ENCODE measurements around the gene JUND.

JUND gene

DNA sequence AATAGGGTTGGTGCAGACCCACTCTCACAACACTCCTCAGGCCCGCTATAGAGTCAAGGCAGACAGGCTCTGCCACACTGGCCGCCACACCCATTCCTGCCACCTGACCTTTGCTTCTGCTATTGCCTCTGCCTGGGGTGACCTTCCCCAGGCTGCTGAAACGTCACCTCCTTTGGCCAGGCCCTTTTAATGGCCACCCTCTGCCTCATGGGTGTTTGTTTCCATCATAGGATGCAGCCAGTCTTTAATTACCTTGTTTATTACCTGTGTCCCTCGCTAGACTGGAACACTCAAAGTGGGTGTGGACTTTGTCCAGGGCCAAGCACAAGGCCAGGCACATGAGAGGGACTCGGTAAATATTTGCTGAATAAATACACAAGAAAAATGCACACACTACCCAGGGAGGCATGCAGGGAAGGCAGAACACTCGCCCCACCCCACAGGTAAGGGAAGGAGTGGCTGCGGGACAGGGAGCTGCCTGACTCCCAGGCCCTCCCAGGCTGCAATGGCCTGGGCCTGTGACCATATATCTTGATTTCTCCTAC is 38.2 kb upstream of the JUND start:
- no peak overlapping the region for H2BK5ac ChIP-seq (ENCODE audit: low read length)
- no peaks in the 10 kb centered on the region for H3K36me3 ChIP-seq (ENCODE audit: control insufficient read depth, insufficient read depth, low read length)
- no peak overlapping the region for H3K4me2 ChIP-seq (ENCODE audit: low read length)
- WGBS (ENCODE audit: extremely low coverage, insufficient coverage, low lambda C conversion rate) = no CpG with 5 or more reads among the region's 7 CpGs
- H3K56ac ChIP-seq (ENCODE audit: low read length) = no peak overlapping the region
- H3K4me3 ChIP-seq (ENCODE audit: low read length) = no peak overlapping the region
- H3K18ac ChIP-seq (ENCODE audit: low read length) = no peak overlapping the region
- no peaks in the 10 kb centered on the region for H3K27me3 ChIP-seq (ENCODE audit: insufficient read depth, low read length, poor library complexity)
- no peak overlapping the region for H4K5ac ChIP-seq (ENCODE audit: low read length)
- peaks cover 23% of the 10 kb centered on the region for H3K79me1 ChIP-seq (ENCODE audit: low read length)
- peaks cover 38% of the 10 kb centered on the region for H3K79me2 ChIP-seq (ENCODE audit: control insufficient read depth, insufficient read depth, low read length)
- no peak overlapping the region for H2BK120ac ChIP-seq (ENCODE audit: low read depth, low read length)
- H3K27ac ChIP-seq (ENCODE audit: low read depth, low read length) = no peak overlapping the region
- H4K8ac ChIP-seq (ENCODE audit: low read depth, low read length) = no peak overlapping the region
- no peak overlapping the region for H3K4ac ChIP-seq (ENCODE audit: low read depth, low read length)
- H3K23ac ChIP-seq (ENCODE audit: low read length) = no peak overlapping the region
- no peak overlapping the region for H2AK5ac ChIP-seq (ENCODE audit: low read length)
- peaks cover 8% of the 10 kb centered on the region for H3K4me1 ChIP-seq (ENCODE audit: control insufficient read depth, low read depth, low read length)
- no peak for DNase-seq
- no peak overlapping the region for H3K9ac ChIP-seq (ENCODE audit: low read length)
- no peak overlapping the region for H2BK15ac ChIP-seq (replicated peaks; ENCODE audit: low read depth)

DNA sequence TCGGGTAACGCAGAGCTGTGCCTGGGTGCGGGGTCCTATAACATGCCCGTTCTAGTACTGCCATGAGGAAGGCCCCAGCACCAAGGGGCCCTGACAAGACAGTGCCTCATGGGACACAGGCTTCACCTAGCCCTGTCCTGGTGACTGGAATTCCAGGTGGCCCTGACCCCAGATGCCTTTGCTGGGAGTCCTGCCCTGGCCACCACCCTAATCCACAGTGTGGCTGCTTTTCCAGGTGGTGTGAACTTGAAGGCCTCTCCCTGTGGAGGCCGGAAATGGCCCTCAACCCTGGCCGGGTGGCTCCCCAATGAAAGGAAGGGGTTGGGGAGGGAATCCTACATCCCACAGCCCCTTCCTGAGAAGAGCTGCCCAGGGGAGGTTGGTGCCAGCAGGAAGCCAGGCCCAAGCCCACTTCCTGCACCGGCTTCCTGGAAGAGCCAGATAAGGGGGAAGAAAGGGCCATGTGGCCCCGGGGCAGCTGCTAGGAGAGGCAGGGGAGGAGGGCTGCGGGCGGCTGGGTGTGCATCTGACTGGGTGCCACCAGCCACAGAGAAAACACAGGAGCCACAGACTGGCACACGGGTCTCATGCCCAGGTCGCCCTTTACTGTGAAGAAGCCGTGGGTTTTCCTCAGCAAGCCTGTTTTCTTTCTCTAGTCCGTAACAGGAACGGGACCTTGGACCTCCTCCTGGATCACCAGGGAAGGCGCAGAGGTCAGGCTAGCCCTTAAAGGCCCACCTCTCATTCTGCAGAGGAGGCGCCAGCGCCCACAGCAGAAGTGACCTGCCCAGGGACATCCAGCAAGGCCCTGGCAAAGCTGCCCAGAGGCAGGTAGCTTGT is 36.8 kb upstream of the JUND start:
- no peak overlapping the region for H2BK120ac ChIP-seq (ENCODE audit: low read depth, low read length)
- peaks cover 38% of the 10 kb centered on the region for H3K79me2 ChIP-seq (ENCODE audit: control insufficient read depth, insufficient read depth, low read length)
- H3K4me1 ChIP-seq (ENCODE audit: control insufficient read depth, low read depth, low read length) = peaks cover 6% of the 10 kb centered on the region
- peak overlapping the region; percentile 28 for H3K9ac ChIP-seq (ENCODE audit: low read length)
- H3K18ac ChIP-seq (ENCODE audit: low read length) = no peak overlapping the region
- no peak overlapping the region for H3K4me2 ChIP-seq (ENCODE audit: low read length)
- H4K5ac ChIP-seq (ENCODE audit: low read length) = no peak overlapping the region
- H2BK15ac ChIP-seq (replicated peaks; ENCODE audit: low read depth) = no peak overlapping the region
- H2BK5ac ChIP-seq (ENCODE audit: low read length) = no peak overlapping the region
- H3K79me1 ChIP-seq (ENCODE audit: low read length) = peaks cover 25% of the 10 kb centered on the region
- DNase-seq = no peak
- no peak overlapping the region for H4K8ac ChIP-seq (ENCODE audit: low read depth, low read length)
- H2AK5ac ChIP-seq (ENCODE audit: low read length) = peak overlapping the region; percentile 51
- peak overlapping the region; percentile 66 for H3K23ac ChIP-seq (ENCODE audit: low read length)
- H3K27ac ChIP-seq (ENCODE audit: low read depth, low read length) = no peak overlapping the region
- WGBS (ENCODE audit: extremely low coverage, insufficient coverage, low lambda C conversion rate) = no CpG with 5 or more reads among the region's 18 CpGs
- no peak overlapping the region for H3K4me3 ChIP-seq (ENCODE audit: low read length)
- peak overlapping the region; percentile 70 for H3K56ac ChIP-seq (ENCODE audit: low read length)
- no peak overlapping the region for H3K4ac ChIP-seq (ENCODE audit: low read depth, low read length)
- H3K27me3 ChIP-seq (ENCODE audit: insufficient read depth, low read length, poor library complexity) = no peaks in the 10 kb centered on the region
- H3K36me3 ChIP-seq (ENCODE audit: control insufficient read depth, insufficient read depth, low read length) = no peaks in the 10 kb centered on the region

DNA sequence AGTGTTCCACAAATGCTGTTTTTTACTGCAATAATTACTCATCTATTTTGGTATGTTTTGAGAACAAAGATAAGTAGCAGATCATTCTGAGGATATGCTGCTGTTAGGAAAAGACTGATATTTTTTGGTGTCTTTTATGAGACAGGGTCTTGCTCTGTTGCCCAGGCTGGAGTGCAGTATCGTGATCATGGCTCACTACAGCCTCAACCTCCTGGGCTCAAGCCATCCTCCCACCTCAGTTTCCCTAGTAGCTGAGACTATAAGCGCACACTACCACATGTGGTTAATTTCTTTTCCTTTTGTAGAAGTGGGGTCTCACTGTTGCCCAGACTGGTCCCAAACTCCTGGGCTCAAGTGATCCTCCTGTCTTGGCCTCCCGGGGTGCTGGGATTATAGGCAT is 32.0 kb upstream of the JUND start:
- Histone ChIP-seq H3K27ac (ENCODE audit: low read depth, low read length) (no peak overlapping the region), H3K79me2 (ENCODE audit: control insufficient read depth, insufficient read depth, low read length) (peaks cover 4% of the 10 kb centered on the region), H3K27me3 (ENCODE audit: insufficient read depth, low read length, poor library complexity) (no peaks in the 10 kb centered on the region), H2BK5ac (ENCODE audit: low read length) (no peak overlapping the region), H2AK5ac (ENCODE audit: low read length) (no peak overlapping the region), H3K9ac (ENCODE audit: low read length) (no peak overlapping the region), H3K4me1 (ENCODE audit: control insufficient read depth, low read depth, low read length) (no peaks in the 10 kb centered on the region), H3K36me3 (ENCODE audit: control insufficient read depth, insufficient read depth, low read length) (peaks cover 11% of the 10 kb centered on the region), H2BK120ac (ENCODE audit: low read depth, low read length) (no peak overlapping the region), H3K79me1 (ENCODE audit: low read length) (peaks cover 8% of the 10 kb centered on the region), H2BK15ac (replicated peaks; ENCODE audit: low read depth) (no peak overlapping the region), H3K4me2 (ENCODE audit: low read length) (no peak overlapping the region), H3K18ac (ENCODE audit: low read length) (no peak overlapping the region), H3K23ac (ENCODE audit: low read length) (no peak overlapping the region), H4K8ac (ENCODE audit: low read depth, low read length) (no peak overlapping the region), H4K5ac (ENCODE audit: low read length) (no peak overlapping the region), H3K56ac (ENCODE audit: low read length) (no peak overlapping the region), H3K4me3 (ENCODE audit: low read length) (no peak overlapping the region), H3K4ac (ENCODE audit: low read depth, low read length) (no peak overlapping the region)
- WGBS (ENCODE audit: extremely low coverage, insufficient coverage, low lambda C conversion rate) = no CpG with 5 or more reads among the region's 3 CpGs
- no peak for DNase-seq

DNA sequence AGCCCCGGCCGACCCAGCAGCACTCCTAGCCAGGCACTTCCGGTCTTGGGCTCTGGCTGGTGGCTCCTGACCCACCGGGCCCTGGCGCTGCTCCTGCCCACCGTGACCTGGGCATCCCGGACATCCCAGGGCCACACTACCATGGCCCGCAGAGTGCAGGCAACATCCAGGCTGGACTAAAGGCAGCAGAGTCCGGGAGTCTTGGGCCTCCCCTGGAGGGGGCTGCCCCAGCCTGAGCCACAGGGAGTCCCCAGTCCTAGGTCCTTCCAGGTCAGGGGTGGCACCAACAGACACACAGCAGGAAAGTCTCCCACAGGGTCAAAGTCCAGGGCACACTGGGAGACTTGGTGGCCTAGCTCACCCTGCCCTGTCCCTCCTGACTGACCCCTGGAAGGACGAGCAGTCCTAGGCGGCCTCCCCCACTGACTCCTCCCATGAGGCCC is 30.7 kb upstream of the JUND start:
- no peak overlapping the region for H3K9ac ChIP-seq (ENCODE audit: low read length)

DNA sequence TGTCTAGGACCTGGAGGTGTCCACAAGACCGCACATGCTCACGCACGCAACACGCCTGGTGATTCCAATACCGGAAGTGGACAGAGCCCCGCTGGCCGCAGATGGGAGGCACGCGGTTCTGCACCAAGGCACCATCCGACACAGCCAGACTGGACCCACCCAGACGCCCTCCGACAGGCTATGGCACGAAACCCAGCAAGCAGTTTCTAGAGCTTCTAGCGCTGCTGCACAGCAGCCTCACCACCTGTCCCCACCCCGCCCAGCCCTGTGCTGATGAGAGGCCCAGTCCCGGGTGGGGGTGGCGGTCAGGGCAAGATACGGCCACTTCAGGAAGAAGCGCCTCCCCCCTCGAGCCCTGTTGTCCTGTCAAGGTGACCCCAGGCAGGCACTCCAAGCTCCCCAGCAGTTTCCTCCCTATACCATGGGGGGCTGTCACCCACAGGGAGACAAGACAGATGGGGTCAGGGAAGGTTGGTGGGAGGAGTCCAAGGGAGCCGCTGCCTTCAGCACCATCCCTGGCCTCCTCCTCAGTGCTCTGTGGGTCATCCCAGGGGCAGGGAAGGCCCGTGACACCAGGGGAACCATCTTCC is 30.2 kb upstream of the JUND start:
- peaks cover 5% of the 10 kb centered on the region for H3K79me1 ChIP-seq (ENCODE audit: low read length)
- H2AK5ac ChIP-seq (ENCODE audit: low read length) = no peak overlapping the region
- no peak overlapping the region for H3K9ac ChIP-seq (ENCODE audit: low read length)
- no peaks in the 10 kb centered on the region for H3K4me1 ChIP-seq (ENCODE audit: control insufficient read depth, low read depth, low read length)
- WGBS (ENCODE audit: extremely low coverage, insufficient coverage, low lambda C conversion rate) = no CpG with 5 or more reads among the region's 22 CpGs
- H4K5ac ChIP-seq (ENCODE audit: low read length) = no peak overlapping the region
- no peaks in the 10 kb centered on the region for H3K79me2 ChIP-seq (ENCODE audit: control insufficient read depth, insufficient read depth, low read length)
- no peaks in the 10 kb centered on the region for H3K27me3 ChIP-seq (ENCODE audit: insufficient read depth, low read length, poor library complexity)
- H3K18ac ChIP-seq (ENCODE audit: low read length) = no peak overlapping the region
- no peak for DNase-seq
- no peak overlapping the region for H2BK120ac ChIP-seq (ENCODE audit: low read depth, low read length)
- H3K23ac ChIP-seq (ENCODE audit: low read length) = no peak overlapping the region
- no peak overlapping the region for H2BK5ac ChIP-seq (ENCODE audit: low read length)
- no peak overlapping the region for H3K4me2 ChIP-seq (ENCODE audit: low read length)
- no peak overlapping the region for H3K4ac ChIP-seq (ENCODE audit: low read depth, low read length)
- H3K36me3 ChIP-seq (ENCODE audit: control insufficient read depth, insufficient read depth, low read length) = peaks cover 11% of the 10 kb centered on the region
- H3K27ac ChIP-seq (ENCODE audit: low read depth, low read length) = no peak overlapping the region
- H3K56ac ChIP-seq (ENCODE audit: low read length) = no peak overlapping the region
- no peak overlapping the region for H2BK15ac ChIP-seq (replicated peaks; ENCODE audit: low read depth)
- H3K4me3 ChIP-seq (ENCODE audit: low read length) = no peak overlapping the region
- H4K8ac ChIP-seq (ENCODE audit: low read depth, low read length) = no peak overlapping the region

More for the DNA sequence above, 30.7 kb upstream of the JUND start:
- no peak overlapping the region for H4K8ac ChIP-seq (ENCODE audit: low read depth, low read length)
- no peaks in the 10 kb centered on the region for H3K4me1 ChIP-seq (ENCODE audit: control insufficient read depth, low read depth, low read length)
- H2BK5ac ChIP-seq (ENCODE audit: low read length) = no peak overlapping the region
- no peak overlapping the region for H3K23ac ChIP-seq (ENCODE audit: low read length)
- H2AK5ac ChIP-seq (ENCODE audit: low read length) = no peak overlapping the region
- no peak overlapping the region for H3K4me2 ChIP-seq (ENCODE audit: low read length)
- no peak overlapping the region for H3K4ac ChIP-seq (ENCODE audit: low read depth, low read length)
- no peak overlapping the region for H4K5ac ChIP-seq (ENCODE audit: low read length)
- DNase-seq = no peak
- H3K79me1 ChIP-seq (ENCODE audit: low read length) = peaks cover 5% of the 10 kb centered on the region
- H3K27me3 ChIP-seq (ENCODE audit: insufficient read depth, low read length, poor library complexity) = no peaks in the 10 kb centered on the region
- H3K18ac ChIP-seq (ENCODE audit: low read length) = no peak overlapping the region
- no peak overlapping the region for H3K4me3 ChIP-seq (ENCODE audit: low read length)
- no peak overlapping the region for H3K56ac ChIP-seq (ENCODE audit: low read length)
- H3K27ac ChIP-seq (ENCODE audit: low read depth, low read length) = no peak overlapping the region
- no peaks in the 10 kb centered on the region for H3K79me2 ChIP-seq (ENCODE audit: control insufficient read depth, insufficient read depth, low read length)
- no peak overlapping the region for H2BK15ac ChIP-seq (replicated peaks; ENCODE audit: low read depth)
- H3K36me3 ChIP-seq (ENCODE audit: control insufficient read depth, insufficient read depth, low read length) = peaks cover 11% of the 10 kb centered on the region
- H2BK120ac ChIP-seq (ENCODE audit: low read depth, low read length) = no peak overlapping the region
- whole genome bisulfite sequencing (ENCODE audit: extremely low coverage, insufficient coverage, low lambda C conversion rate) = no CpG with 5 or more reads among the region's 11 CpGs
